Fibroblast of lung (primary cell): ENCODE results near the gene HDLBP.

Source experiments
- CTCF ChIP-seq, 2 donors: IDR thresholded peaks in 1 of 2; conservative IDR thresholded peaks in 1 of 2; 1 replicate in 1 of 2; 2 replicates in 1 of 2; pipeline ENCODE4 v1.5.1; 2011 to 2012; ENCODE audit warnings: low read length in 2 of 2, control low read depth in 1 of 2, inconsistent platforms in 1 of 2, low read depth in 1 of 2, mild to moderate bottlenecking in 1 of 2
- EZH2 ChIP-seq: IDR thresholded peaks from 2 replicates; pipeline ENCODE4 v1.5.1; 2012; ENCODE audit warnings: low read length, control low read depth, mild to moderate bottlenecking; ENCODE audit errors: missing control alignments

DNA sequence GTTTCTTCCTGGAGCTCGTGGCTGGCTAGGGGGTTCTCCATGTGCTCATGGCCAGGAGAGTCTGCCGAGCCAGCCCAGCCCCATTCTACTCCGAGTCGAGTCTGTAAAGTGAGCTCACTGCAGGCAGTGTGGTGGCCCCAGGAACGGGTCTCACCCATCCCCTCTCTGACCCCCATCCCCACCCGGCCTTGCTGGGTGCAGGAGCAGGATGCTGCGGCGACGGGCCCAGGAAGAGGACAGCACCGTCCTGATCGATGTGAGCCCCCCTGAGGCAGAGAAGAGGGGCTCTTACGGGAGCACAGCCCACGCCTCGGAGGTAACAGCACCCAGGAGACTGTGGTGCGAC is 125.6 kb downstream of the HDLBP start:
- no peak for TF ChIP-seq CTCF (conservative IDR thresholded peaks at IDR 0.05 in 1 of 2, IDR thresholded peaks at IDR 0.05 in 1 of 2; ENCODE audit: low read depth in 1 of 2, low read length in 2 of 2)
- TF ChIP-seq EZH2 = no peak
